H1 (cell line): ENCODE data around the gene BRD3OS. TPM values are rescaled to one million over a fixed set of nuclear protein-coding genes. Genes with fewer than 3 reads are reported as not detected.

Experiments used
- CTCF ChIA-PET: fragments of 300-600 bp; sonication (Branson Sonifier 250); formaldehyde crosslinking; loops from one replicate; lab custom pipeline; 2021; ENCODE audit not compliant: partially characterized antibody; lab: Charles Lee
- POLR2A ChIA-PET: fragments of 300-600 bp; sonication (Branson Sonifier 250); formaldehyde crosslinking; loops from one replicate; lab custom pipeline; 2021; ENCODE audit warnings: inconsistent platforms; ENCODE audit not compliant: partially characterized antibody; lab: Charles Lee
- DNase-seq, 2 experiments: peaks; one replicate each; pipeline versions ENCODE4 v3.0.0 to v3.0.0-alpha.2; 2010 to 2022; ENCODE audit warnings: low spot score in 2 of 2, low read depth in 1 of 2, mixed read lengths in 1 of 2
- FAIRE-seq: peaks from 2 replicates; lab custom pipeline; 2011; peaks lifted over from hg19 to GRCh38; lab: Jason Lieb, UNC
- H2AFZ ChIP-seq: 2 replicates; pipeline ENCODE4 v1.8.1; 2012; ENCODE audit warnings: low read length, inconsistent platforms
- H2AK5ac ChIP-seq: 2 replicates; pipeline ENCODE4 v1.6.1; 2013; ENCODE audit warnings: low read depth, low read length
- H2BK120ac ChIP-seq: replicated peaks from 2 replicates; pipeline ENCODE3; 2013; ENCODE audit warnings: low read depth, low read length, inconsistent platforms
- H2BK12ac ChIP-seq: 2 replicates; pipeline ENCODE4 v1.6.1; 2013; ENCODE audit warnings: low read depth, low read length
- H2BK15ac ChIP-seq: 2 replicates; pipeline ENCODE4 v1.6.1; 2013; ENCODE audit warnings: low read length
- H2BK20ac ChIP-seq: 2 replicates; pipeline ENCODE4 v1.6.1; 2013; ENCODE audit warnings: low read length
- H2BK5ac ChIP-seq: 2 replicates; pipeline ENCODE4 v1.6.1; 2013; ENCODE audit warnings: low read depth, low read length
- H3K14ac ChIP-seq: 2 replicates; pipeline ENCODE4 v1.6.1; 2013; ENCODE audit warnings: inconsistent platforms; ENCODE audit not compliant: insufficient read length
- H3K18ac ChIP-seq: 2 replicates; pipeline ENCODE4 v1.6.1; 2013; ENCODE audit warnings: low read length; ENCODE audit errors: extremely low read depth
- H3K23ac ChIP-seq: 2 replicates; pipeline ENCODE4 v1.6.1; 2013; ENCODE audit warnings: inconsistent platforms; ENCODE audit not compliant: insufficient read length
- H3K23me2 ChIP-seq: 2 replicates; pipeline ENCODE4 v1.6.1; 2013; ENCODE audit warnings: low read depth, low read length
- H3K27ac ChIP-seq: 2 replicates; pipeline ENCODE4 v1.6.1; 2011; ENCODE audit warnings: low read depth, low read length, inconsistent platforms
- H3K27me3 ChIP-seq, 4 experiments: replicated peaks in 1 of 4; 1 replicate in 1 of 4; 2 replicates in 3 of 4; pipeline versions ENCODE4 v1.6.1 to v1.8.1; 2011 to 2013; ENCODE audit warnings: low read length in 3 of 4, mild to moderate bottlenecking in 3 of 4, inconsistent platforms in 2 of 4, mixed read lengths in 2 of 4, moderate library complexity in 1 of 4; ENCODE audit not compliant: control insufficient read depth in 3 of 4, insufficient read depth in 3 of 4; ENCODE audit errors: extremely low read depth in 1 of 4
- H3K36me3 ChIP-seq, 4 experiments: 2 replicates each; pipeline versions ENCODE4 v1.6.1 to v1.8.1; 2011 to 2013; ENCODE audit warnings: mild to moderate bottlenecking in 4 of 4, low read length in 3 of 4, moderate library complexity in 2 of 4, control low read depth in 1 of 4, inconsistent platforms in 1 of 4; ENCODE audit not compliant: insufficient read depth in 4 of 4, control insufficient read depth in 2 of 4
- H3K4ac ChIP-seq: replicated peaks from 2 replicates; pipeline ENCODE3; 2013; ENCODE audit warnings: low read length, low read depth, mixed read lengths, inconsistent platforms; ENCODE audit not compliant: insufficient read length
- H3K4me1 ChIP-seq, 4 experiments: replicated peaks in 1 of 4; 1 replicate in 1 of 4; 2 replicates in 3 of 4; pipeline versions ENCODE4 v1.6.1 to v1.8.1; 2011 to 2013; ENCODE audit warnings: low read length in 3 of 4, inconsistent platforms in 2 of 4, mixed read lengths in 1 of 4; ENCODE audit not compliant: insufficient read depth in 4 of 4, control insufficient read depth in 3 of 4
- H3K4me2 ChIP-seq, 2 experiments: 2 replicates each; pipeline versions ENCODE4 v1.6.1 to v1.8.1; 2011 to 2013; ENCODE audit warnings: low read depth in 2 of 2, low read length in 2 of 2, control low read depth in 1 of 2, inconsistent platforms in 1 of 2, mild to moderate bottlenecking in 1 of 2; ENCODE audit not compliant: insufficient read depth in 1 of 2
- H3K4me3 ChIP-seq, 4 experiments: fragments of 200-600, 300-600 bp in 1 of 4; sonication (generic), shearing (Covaris generic), sonication (Bioruptor Twin) in 1 of 4; 2 replicates each; pipeline versions ENCODE4 v1.5.1 to v1.8.1; 2011 to 2016; ENCODE audit warnings: low read length in 4 of 4, low read depth in 3 of 4, control low read depth in 2 of 4, inconsistent platforms in 2 of 4, mild to moderate bottlenecking in 2 of 4, mixed read lengths in 1 of 4, moderate library complexity in 1 of 4; ENCODE audit not compliant: insufficient read depth in 2 of 4; ENCODE audit errors: extremely low read depth in 1 of 4
- H3K56ac ChIP-seq: replicated peaks from 2 replicates; pipeline ENCODE3; 2013; ENCODE audit warnings: low read depth, mild to moderate bottlenecking, mixed read lengths, low read length, inconsistent platforms; ENCODE audit not compliant: insufficient read length
- H3K79me1 ChIP-seq: 2 replicates; pipeline ENCODE4 v1.6.1; 2013; ENCODE audit warnings: low read depth, low read length, control low read depth
- H3K79me2 ChIP-seq, 2 experiments: 2 replicates each; pipeline versions ENCODE4 v1.6.1 to v1.8.1; 2012 to 2013; ENCODE audit warnings: low read length in 2 of 2, mild to moderate bottlenecking in 2 of 2, inconsistent platforms in 1 of 2; ENCODE audit not compliant: insufficient read depth in 2 of 2, control insufficient read depth in 1 of 2
- H3K9ac ChIP-seq, 4 experiments: replicated peaks in 1 of 4; 1 replicate in 1 of 4; 2 replicates in 3 of 4; pipeline versions ENCODE4 v1.6.1 to v1.8.1; 2011 to 2013; ENCODE audit warnings: low read depth in 3 of 4, low read length in 3 of 4, control low read depth in 2 of 4, mild to moderate bottlenecking in 2 of 4, moderate library complexity in 2 of 4, inconsistent platforms in 1 of 4; ENCODE audit errors: extremely low read depth in 1 of 4
- H3K9me3 ChIP-seq, 2 experiments: 2 replicates each; pipeline versions ENCODE4 v1.6.1 to v1.8.1; 2012 to 2013; ENCODE audit warnings: mild to moderate bottlenecking in 2 of 2, moderate library complexity in 2 of 2, control low read depth in 1 of 2, inconsistent platforms in 1 of 2, low read depth in 1 of 2, low read length in 1 of 2, mixed read lengths in 1 of 2; ENCODE audit not compliant: insufficient read depth in 2 of 2
- H4K20me1 ChIP-seq, 2 experiments: replicated peaks in 1 of 2; 2 replicates each; pipeline versions ENCODE3 to v1.8.1; 2011 to 2013; ENCODE audit warnings: inconsistent platforms in 2 of 2, low read length in 2 of 2, mild to moderate bottlenecking in 1 of 2; ENCODE audit not compliant: insufficient read depth in 2 of 2, control insufficient read depth in 1 of 2
- H4K5ac ChIP-seq: 2 replicates; pipeline ENCODE4 v1.6.1; 2013; ENCODE audit warnings: low read length, low read depth, mixed read lengths, inconsistent platforms; ENCODE audit not compliant: insufficient read length
- H4K8ac ChIP-seq: 2 replicates; pipeline ENCODE4 v1.8.0; 2013; ENCODE audit warnings: mild to moderate bottlenecking, moderate library complexity, low read length, inconsistent platforms; ENCODE audit not compliant: insufficient read depth; ENCODE audit errors: extremely low read depth
- H4K91ac ChIP-seq: replicated peaks from 2 replicates; pipeline ENCODE3; 2013; ENCODE audit warnings: low read length, mixed read lengths, inconsistent platforms; ENCODE audit not compliant: insufficient read length
- ATF2 ChIP-seq: IDR thresholded peaks from 2 replicates; pipeline ENCODE4 v1.6.1; 2012; ENCODE audit warnings: low read length, inconsistent platforms
- ATF3 ChIP-seq: IDR thresholded peaks from 2 replicates; pipeline ENCODE4 v1.6.1; 2011; ENCODE audit warnings: low read depth, mild to moderate bottlenecking, low read length; ENCODE audit not compliant: insufficient read depth
- BACH1 ChIP-seq: IDR thresholded peaks from 2 replicates; pipeline ENCODE4 v1.6.1; 2012; ENCODE audit warnings: low read length, improper control_type of control experiment
- CBX5 ChIP-seq: fragments of 300-800, 300-1000 bp; sonication (generic); IDR thresholded peaks from 2 replicates; pipeline ENCODE4 v1.7.1; 2016; ENCODE audit warnings: antibody characterized with exemption, low read length, low read depth
- CBX8 ChIP-seq: fragments of 300-800, 300-1000 bp; sonication (generic); IDR thresholded peaks from 2 replicates; pipeline ENCODE4 v1.7.1; 2016; ENCODE audit warnings: low read depth, low read length, borderline replicate concordance
- JUND ChIP-seq: IDR thresholded peaks from 2 replicates; pipeline ENCODE4 v1.6.1; 2011; ENCODE audit warnings: mild to moderate bottlenecking, improper control_type of control experiment, low read length
- KDM5A ChIP-seq: fragments of 200-600 bp; IDR thresholded peaks from 2 replicates; pipeline ENCODE4 v1.7.1; 2012; ENCODE audit warnings: mild to moderate bottlenecking, low read length, inconsistent platforms, mixed read lengths
- MAX ChIP-seq: IDR thresholded peaks from 2 replicates; pipeline ENCODE4 v1.6.1; 2012; ENCODE audit warnings: inconsistent platforms
- SIRT6 ChIP-seq: IDR thresholded peaks from one replicate; pipeline ENCODE4 v1.7.1; 2012; ENCODE audit warnings: low read length, inconsistent platforms
- SP1 ChIP-seq: IDR thresholded peaks from 2 replicates; pipeline ENCODE4 v1.6.1; 2011; ENCODE audit warnings: low read depth, low read length
- SP4 ChIP-seq: IDR thresholded peaks from 2 replicates; pipeline ENCODE4 v1.6.1; 2012; ENCODE audit warnings: low read length, inconsistent platforms
- WGBS, 2 experiments: shearing (Covaris generic) in 1 of 2; methylation state at CpG; one replicate each; pipeline versions ENCODE4 v1.1.6 to v1.1.7; 2013 to 2015; ENCODE audit warnings: low lambda C conversion rate in 2 of 2, mixed read lengths in 2 of 2, inconsistent platforms in 1 of 2, low coverage in 1 of 2, missing lambda C conversion rate in 1 of 2; ENCODE audit not compliant: insufficient replicate concordance in 2 of 2, insufficient coverage in 1 of 2, insufficient read length in 1 of 2; ENCODE audit errors: extremely low coverage in 1 of 2, missing lambda C conversion rate in 1 of 2; 5-methylcytosine and 5-hydroxymethylcytosine counted together
- polyA plus RNA-seq, 7 experiments: library from polyadenylated mRNA; depleted of rRNA in 3 of 7; stranded (reverse) in 5 of 7; unstranded in 2 of 7; fragments of >200 nt in 5 of 7; fragments of 200-250 nt in 2 of 7; gene quantifications; 1 replicate in 5 of 7; 2 replicates in 1 of 7; 4 replicates in 1 of 7; pipeline versions ENCODE4 v1.2.1 to v1.2.3, GENCODE V29; 2011 to 2013; ENCODE audit warnings: missing spikeins in 2 of 7, mixed read lengths in 2 of 7
- total RNA-seq: library from RNA; stranded (reverse); fragmentation: NEBNext Ultra II Directional; extraction: Animal tissue kit (Norgen Biotek cat#: 25700); gene quantifications from 2 replicates; pipeline ENCODE4 v1.2.1, GENCODE V29; 2021

The BRD3OS gene
- total and polyA plus RNA-seq, 2 of the 8 experiments (the other 6 are each of a cell fraction or from before 2014, with no cell fraction given), result 12.7 to 20.2 TPM

- Histone ChIP-seq H3K56ac (no peak overlapping the region), H3K9ac (no peak overlapping the region), H3K23ac (no peak overlapping the region), H3K27ac (no peak overlapping the region), H2BK15ac (no peak overlapping the region), H2BK12ac (no peak overlapping the region), H3K79me2 (no peaks in the 10 kb centered on the region), H3K9me3 (no peaks in the 10 kb centered on the region), H3K4me1 (no peaks in the 10 kb centered on the region), H2BK20ac (no peak overlapping the region), H2AFZ (no peak overlapping the region), H3K4me2 (no peak overlapping the region), H4K91ac (no peak overlapping the region), H3K36me3 (no peaks in the 10 kb centered on the region), H3K23me2 (peaks cover 5% of the 10 kb centered on the region; the same call in 1 of the 2 replicates), H3K4ac (no peak overlapping the region), H2AK5ac (no peak overlapping the region), H3K14ac (no peak overlapping the region), H3K79me1 (no peaks in the 10 kb centered on the region), H3K4me3 (no peak overlapping the region), H4K8ac (peak overlapping the region; percentile 51; the same call in 1 of the 2 replicates), H4K20me1 (peaks cover 0 to 3% of the 10 kb centered on the region in 2 experiments), H2BK120ac (no peak overlapping the region), H3K27me3 (peaks cover 0 to 2% (median 0%) of the 10 kb centered on the region in 4 experiments; a peak in 1 of 7 replicates), H2BK5ac (no peak overlapping the region), H3K18ac (no peak overlapping the region), H4K5ac (no peak overlapping the region)
- FAIRE-seq (no peak), DNase-seq (no peak)
- 83% methylated on average over 17 of the region's 20 CpGs; no CpG with 5 or more reads in 1 of the 2 experiments for WGBS, 2 experiments
- POLR2A ChIA-PET, result no interaction called here
- CTCF ChIA-PET, result interaction anchor here (1.6 to 5.6 kb wide), 5 partner anchors 9 to 222 kb away, joined by 3 to 36 read pairs (median 6); no protein-coding TSS in a partner anchor
- no peak for TF ChIP-seq CBX8
- no peak for TF ChIP-seq KDM5A
- TF ChIP-seq JUND, result no peak
- no peak for TF ChIP-seq CBX5
- TF ChIP-seq SP4, result no peak
- TF ChIP-seq BACH1, result no peak
- no peak for TF ChIP-seq SIRT6
- no peak for TF ChIP-seq ATF2
- TF ChIP-seq MAX, result no peak
- no peak for TF ChIP-seq ATF3
- no peak for TF ChIP-seq SP1
Measured at GRCh38 chr9:134004131-134004873, 21.0 kb upstream of the BRD3OS start.
